Measurements from ENCODE around the gene RPS6KA4.

DNA sequence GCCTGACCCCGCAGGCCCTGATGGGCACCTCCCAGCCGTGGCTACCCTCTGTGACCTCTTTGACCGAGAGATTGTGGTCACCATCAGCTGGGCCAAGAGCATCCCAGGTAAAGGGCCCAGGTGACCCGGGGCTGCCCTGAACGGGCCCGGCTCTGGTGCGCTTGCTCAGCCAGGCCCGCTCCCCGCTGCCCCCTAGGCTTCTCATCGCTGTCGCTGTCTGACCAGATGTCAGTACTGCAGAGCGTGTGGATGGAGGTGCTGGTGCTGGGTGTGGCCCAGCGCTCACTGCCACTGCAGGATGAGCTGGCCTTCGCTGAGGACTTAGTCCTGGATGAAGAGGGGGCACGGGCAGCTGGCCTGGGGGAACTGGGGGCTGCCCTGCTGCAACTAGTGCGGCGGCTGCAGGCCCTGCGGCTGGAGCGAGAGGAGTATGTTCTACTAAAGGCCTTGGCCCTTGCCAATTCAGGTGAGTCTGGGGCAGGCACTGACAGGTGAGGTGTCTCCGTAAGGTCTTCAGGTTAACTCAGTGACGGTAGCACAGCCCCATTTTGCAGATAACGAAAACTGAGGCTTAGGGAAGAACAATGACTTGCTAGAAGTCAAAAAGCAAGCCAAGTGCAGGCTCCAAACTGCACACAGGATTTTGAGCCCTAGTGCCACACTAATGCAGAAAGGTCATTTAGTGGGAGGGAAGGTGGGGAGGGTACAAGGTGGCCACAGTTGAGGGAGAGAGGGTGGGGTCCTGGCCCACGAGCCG, 44.0 kb upstream of the RPS6KA4 start:
- no peak for TF ChIP-seq POLR2A (IDR thresholded peaks at IDR 0.05)
- no peak for TF ChIP-seq CTCF (IDR thresholded peaks at IDR 0.05)
- no peak for TF ChIP-seq EP300 (IDR thresholded peaks at IDR 0.05)

Measured in tibial nerve (tissue), 4 donors.